ENCODE measurements around the gene ZBTB17.

GRCh38 chr1:15953791-15954241, 22.1 kb downstream of the ZBTB17 start:
- TF ChIP-seq CTCF (IDR thresholded peaks at IDR 0.05) (no peak), POLR2A (IDR thresholded peaks at IDR 0.05) (no peak)

Data from Peyer's patch (tissue), 4 donors.